ENCODE measurements around the gene RIN3.

RIN3 gene, protein sequence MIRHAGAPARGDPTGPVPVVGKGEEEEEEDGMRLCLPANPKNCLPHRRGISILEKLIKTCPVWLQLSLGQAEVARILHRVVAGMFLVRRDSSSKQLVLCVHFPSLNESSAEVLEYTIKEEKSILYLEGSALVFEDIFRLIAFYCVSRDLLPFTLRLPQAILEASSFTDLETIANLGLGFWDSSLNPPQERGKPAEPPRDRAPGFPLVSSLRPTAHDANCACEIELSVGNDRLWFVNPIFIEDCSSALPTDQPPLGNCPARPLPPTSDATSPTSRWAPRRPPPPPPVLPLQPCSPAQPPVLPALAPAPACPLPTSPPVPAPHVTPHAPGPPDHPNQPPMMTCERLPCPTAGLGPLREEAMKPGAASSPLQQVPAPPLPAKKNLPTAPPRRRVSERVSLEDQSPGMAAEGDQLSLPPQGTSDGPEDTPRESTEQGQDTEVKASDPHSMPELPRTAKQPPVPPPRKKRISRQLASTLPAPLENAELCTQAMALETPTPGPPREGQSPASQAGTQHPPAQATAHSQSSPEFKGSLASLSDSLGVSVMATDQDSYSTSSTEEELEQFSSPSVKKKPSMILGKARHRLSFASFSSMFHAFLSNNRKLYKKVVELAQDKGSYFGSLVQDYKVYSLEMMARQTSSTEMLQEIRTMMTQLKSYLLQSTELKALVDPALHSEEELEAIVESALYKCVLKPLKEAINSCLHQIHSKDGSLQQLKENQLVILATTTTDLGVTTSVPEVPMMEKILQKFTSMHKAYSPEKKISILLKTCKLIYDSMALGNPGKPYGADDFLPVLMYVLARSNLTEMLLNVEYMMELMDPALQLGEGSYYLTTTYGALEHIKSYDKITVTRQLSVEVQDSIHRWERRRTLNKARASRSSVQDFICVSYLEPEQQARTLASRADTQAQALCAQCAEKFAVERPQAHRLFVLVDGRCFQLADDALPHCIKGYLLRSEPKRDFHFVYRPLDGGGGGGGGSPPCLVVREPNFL

DNA sequence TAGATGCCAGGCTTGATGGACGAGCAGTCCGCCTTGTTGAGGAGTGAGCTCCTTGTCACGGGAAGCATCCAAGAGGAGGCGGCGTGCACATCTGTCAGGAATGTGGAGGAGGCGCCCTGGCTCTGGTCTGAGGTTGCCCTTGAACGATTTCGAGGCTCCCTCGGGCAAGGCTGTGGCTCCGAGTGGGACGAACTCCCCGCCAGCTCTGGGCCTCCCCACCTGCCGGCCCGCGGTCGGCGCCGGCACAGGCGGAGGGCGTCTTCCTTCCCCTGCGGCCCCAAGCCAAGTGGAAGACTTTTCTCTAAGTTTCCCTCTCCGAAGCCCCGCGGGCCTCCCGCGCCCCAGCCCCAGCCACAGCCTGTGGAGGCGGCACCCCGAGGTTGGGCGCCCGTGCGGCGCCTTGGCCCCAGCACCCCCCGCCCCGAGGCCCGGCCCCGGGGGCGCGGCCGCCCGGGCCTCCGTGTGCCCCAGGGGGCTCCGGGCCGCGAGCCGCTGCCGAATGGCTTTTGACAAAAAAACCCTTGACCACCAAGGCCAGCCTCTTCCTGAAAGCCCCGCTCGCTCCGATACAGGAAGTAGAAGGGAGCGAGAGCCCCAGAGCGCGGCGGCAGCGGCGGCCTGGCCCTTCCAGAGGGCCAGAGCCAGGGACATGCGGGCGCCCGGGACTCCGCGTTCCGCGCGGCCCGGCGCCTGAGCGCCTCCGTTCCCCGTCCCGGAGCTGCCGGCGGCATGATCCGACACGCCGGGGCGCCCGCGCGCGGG is at the start of gene RIN3:
TSS of gene RIN3 (plus strand) at position 578 of the 762 bp plus-strand sequence. CDS start at position 730, 152 bp downstream.
- no peak for DNase-seq

DNA sequence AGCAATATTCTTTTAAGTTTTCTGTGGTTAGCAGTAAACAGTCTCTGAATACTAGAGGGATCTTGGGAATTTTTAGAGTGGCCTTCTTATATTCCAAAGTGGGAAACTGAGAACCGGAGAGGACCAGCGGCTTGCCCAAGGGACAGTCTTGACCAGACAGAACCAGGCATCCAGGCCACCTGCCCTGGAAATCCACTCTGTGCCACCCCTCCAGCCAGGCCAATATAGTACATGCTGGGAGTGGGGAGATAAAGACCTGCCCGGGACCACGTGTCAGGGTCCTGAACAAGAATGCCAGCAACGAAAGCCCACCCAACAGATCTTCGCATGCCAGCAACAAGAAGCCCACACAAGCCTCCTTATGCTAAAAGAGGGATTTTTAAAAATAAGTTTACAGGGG is 49.4 kb upstream of the RIN3 start:
- DNase-seq, result no peak

DNA sequence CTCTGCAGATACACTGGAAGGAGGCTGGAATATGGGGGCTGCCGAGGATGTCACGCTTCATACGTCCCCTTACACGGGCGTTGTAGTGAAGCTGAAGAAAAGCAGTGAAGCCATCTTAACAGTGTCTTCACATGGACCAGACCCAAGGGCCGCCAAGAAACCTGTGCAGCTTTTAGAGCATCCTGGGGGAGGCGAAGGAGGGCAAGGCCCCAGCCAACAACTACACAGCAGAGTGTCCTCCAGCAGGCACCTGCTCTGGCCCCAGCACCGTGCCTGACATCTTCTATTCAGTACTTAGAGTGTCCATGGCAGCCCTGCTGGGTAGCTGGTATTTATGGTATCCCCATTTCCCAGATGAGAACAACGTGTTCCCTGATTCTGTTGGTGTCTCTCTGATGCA is 48.9 kb upstream of the RIN3 start:
- no peak for DNase-seq

DNA sequence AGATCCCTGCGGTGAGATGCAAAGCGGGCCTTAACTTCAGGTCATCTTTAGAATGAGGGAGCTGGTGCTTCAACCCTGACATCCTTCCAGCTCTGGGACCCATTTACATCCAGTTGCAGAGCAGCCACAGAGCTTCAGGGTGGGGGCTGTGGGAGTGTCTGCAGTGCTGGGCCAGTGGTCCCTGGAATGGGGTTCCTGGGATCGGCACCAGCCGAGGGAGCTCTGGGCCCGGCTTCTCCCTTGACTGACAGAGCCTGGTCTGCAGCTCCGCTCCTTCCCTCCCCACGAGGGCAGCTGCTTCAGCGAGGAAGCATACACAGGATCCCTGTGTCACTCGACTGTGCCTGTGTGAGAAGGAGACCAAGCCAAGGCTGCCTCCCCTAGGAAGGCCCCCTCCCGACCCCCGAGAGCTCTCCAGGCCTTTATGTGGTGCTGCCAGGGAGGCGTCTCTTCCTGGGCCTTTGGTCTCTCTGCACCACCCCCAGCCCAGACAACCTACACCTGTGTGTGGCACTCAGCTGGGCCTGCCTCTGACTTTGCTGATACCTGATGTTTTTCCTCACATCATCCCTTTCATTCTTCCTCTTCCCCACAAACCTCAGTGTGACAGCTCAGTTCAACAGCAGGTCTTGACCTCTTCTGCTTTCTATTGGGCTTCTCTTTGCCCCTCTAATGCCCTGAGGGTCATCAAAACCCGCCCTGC is 48.1 kb upstream of the RIN3 start:
- no peak for DNase-seq

DNA sequence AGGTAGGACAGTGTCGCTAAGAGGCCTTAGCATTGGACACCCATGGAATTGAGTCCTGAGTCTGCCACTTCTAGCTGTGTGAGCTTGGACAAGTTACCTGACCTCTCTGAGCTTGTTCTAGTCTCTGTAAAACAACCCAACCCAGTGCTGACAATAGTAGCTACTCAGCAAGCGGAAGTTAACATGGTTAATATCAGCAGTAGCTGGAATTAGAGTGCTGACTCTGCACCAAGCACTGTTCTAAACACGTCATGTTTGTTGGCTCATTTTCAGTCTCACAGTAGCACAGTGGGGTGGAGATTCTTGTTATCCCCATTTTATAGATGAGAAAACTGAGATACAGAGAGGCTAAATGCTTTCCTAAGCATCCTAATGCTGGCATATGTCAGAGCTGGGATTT is 47.5 kb upstream of the RIN3 start:
- no peak for DNase-seq

DNA sequence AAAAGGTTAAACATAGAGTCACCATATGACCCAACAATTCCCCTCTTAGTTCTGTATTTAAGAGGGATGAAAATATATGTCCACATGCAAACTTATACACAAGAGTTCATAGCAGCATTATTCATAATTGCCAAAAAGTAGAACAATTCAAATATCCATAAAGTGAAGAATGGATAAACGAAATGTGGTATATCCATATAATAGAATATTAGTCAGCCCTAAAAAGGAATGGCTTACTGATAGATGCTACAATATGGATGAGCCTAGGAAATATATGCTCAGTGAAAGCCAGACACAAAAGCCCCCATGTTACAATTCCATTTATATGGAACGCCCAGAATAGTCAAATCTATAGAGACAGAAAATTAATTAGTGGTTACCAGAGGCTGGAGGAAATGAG is 44.1 kb upstream of the RIN3 start:
- DNase-seq, result no peak

DNA sequence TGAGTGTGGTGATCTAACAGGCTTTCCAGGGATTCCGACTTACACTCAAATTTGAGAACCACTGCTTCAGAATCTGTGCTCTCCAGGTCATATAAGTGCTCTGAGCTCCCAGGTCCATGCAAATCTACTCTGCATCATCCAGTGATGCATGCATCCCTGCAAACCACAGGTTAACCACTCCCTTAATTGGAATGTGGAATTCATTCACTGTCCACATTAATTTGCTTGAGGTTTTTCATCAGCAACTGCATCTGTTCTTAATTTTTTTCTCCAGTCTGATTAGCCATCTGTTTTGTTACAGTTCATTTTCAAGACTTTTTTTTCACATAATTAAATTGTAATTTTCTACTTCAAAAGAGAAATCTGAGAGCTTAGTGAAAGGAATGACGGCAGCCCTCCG is 43.4 kb upstream of the RIN3 start:
- DNase-seq, result no peak

DNA sequence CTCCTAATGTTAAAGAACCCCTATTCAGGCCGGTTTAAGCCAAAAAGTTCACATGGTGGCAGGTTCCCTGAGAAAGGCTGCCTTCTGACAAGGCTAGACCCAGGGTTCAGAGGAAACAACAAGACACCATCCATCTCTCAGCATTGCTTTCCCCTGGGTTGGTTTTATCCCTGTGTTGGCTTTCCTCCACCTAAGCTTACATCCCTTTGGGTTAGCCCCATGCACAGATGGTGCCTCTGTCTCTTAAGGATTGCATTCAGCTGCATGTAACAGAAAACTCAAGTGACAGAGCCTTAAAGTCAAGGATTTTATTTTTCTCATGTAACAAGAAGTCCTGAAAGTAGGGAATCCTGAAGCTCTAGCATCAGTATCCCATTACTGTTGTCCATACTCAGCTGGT is 42.8 kb upstream of the RIN3 start:
- DNase-seq, result no peak

DNA sequence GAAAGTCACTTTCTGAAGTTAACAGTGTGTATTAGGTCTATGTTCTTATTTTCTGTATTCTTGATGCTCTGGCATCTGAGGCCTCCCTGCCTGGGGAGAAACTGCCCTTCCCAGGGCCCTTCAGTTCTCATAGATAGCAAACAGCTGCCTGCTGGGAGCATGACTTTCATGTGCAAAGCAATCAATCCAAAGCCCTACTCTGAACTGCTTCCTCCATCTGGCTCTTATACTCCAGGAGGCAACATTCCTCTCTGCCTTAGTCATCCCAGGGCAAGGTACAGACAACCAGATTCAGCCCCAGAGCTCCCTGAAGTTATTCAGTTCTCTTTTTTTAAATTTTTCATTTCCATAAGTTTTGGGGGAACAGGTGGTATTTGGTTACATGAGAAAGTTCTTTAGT is 41.7 kb upstream of the RIN3 start:
- no peak for DNase-seq

DNA sequence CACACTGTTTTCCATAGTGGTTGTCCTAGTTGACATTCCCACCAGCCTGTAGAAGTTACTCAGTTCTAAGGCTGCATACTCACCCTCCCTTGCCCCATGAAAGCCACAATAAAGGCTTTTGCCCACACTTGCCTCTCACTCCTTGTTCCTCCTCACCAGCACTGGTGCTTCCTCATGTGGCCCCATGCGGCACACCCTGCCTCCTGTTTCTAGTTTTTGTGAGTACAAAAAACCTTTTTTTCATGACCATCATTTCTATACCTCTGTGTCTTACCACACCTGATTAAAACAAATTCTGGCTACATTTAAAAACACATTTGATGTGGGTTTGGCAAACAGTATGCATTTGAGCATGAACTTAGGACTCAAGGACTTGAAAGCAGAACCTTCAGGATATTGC is 40.7 kb upstream of the RIN3 start:
- no peak for DNase-seq

DNA sequence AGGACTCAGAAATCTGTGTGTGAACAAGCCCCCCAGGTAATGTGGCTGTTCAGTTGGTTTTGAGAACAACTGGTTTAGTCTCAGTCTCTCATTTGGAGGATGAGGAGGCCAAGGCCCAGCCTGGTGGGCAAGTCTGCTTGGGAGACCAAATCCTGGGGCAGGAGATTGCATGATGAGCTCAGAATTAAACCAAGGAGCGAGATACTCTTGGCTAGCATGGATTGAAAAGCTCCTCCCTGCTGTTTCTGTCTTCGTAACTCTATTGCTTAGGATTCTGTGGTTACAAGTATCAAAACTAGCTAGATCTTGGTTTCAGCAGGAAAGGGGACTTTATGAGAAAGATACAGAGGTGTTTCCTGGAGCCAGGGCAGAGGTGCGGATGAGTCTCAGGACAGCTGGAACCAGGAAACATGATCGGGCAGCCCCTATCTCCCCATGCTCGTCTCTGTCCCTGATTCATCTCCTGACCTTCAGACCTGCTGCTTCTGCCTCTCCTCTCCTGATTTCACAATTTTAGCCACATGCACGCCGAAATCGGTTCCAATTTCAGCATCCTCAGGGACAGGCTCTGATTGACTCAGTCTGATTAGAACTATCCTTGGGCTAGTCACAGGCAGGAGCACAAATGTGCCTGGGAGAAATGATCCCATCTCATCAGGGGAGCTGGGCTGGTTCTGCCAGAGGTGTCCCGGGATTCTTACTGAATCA is 40.2 kb upstream of the RIN3 start:
- DNase-seq, result no peak

DNA sequence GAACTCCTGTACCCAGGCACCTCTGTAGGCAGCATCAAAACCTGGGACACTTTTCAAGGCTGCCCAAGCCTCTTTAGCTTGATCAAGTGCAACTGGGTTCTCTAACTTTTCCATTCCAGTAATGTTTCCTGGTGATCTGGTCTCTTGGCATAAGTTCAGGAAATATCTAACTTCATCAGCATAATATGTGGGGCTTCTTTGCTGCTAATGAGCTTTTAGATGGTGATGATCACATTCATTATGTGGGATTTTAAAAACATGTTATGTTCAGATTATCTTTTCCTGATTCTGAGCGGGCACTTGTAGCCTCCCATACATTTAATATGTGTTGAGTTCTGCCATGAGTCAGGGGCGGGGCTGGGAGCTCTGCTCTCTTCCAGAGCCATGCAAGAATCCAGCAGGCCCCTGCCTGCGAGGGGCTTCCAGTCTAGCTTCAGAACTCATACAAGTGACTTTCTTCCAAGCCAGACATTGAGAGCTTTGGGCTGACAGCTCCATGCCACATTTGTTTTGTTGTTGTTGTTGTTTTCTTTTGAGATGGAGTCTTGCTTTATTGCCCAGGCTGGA is 39.5 kb upstream of the RIN3 start:
- no peak for DNase-seq

DNA sequence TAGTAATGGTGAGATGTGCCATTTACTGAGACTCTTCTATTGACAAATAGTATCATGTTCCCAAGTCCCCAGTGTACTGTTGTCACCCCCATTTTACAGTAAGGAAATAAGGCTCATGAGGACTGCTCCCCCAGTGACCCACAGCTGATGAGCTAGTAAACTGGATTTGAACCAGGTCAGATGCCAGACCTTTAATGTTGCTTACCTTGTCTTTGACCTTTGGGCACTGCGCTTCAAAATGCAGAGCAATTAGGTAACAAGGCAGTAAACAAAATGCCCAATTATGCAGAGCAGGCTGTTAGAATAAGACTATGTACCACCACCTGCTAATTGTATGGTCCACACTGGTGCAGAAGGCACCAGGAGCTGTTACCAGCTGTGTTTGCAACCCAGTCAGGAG is 38.5 kb upstream of the RIN3 start:
- no peak for DNase-seq

DNA sequence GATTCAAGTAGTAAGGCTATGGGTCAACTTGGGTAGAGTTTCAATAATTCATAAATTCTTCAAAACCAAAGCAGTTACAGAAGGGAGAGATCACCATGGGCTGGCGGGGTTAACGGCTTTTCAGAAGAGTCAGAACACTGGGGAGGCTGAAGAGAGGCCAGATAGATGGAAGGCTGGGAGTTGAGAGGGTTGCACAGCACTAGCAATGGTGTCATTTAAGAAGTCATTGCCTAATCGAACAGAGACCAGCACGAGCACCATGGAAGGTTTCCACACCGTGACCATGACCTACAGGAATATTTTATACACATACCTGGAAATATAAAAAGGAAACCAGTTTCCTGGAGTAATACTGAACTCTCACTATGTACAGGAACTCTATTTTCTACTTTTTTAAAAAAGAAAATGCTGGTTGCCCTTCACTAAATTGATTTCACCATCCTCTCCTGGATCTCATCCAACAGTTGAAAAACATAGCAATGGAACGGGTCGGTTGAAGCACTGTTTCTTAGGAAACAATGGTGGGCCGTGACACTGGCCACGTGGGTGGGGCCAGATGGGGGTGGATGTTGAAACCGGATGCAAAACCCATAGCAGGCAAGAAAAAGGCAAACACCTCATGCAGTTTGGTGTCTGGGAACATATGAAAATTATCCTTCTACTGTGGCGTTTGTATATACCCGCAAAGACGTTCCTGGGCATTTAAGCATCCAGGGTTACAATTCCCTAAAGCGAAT is 38.0 kb upstream of the RIN3 start:
- no peak for DNase-seq

DNA sequence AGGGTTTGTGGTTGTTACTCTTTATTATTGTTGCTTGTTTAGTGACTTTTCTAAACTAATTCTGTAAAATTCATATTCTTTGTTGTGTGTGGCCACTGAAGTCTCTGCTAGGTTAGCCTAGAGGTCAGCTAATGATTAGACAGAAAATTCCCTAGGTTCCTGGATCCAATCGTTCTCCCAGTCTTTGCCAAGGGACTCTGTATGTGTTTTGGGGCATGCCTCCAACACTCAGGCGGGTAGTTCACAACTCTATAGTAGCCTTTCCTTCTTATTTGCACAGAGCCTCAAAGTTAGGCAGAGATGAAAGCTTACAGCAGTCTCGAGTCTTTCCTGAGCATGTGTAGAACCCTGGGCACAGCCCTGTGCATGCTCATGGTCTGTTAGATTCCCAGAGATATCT is 32.7 kb upstream of the RIN3 start:
- no peak for DNase-seq

DNA sequence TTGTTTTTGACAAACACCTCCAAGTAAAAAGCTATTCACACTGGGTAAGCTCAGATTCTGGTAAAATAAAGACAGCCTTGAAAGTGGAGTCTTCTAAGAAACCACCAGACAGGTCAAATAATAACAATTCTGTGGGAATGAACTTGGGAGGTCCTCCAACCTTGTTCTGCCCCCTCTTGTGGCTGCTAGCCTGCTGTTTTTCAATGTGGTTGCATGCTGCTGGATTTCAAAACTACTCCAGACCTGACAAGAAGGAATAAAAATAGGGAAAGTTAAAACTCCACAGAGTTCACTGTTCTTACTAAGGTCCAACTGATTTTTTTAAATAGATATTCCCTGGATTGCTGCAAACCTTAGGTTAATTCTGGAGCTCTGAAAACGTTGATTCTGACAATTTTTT is 32.2 kb upstream of the RIN3 start:
- DNase-seq, result no peak

DNA sequence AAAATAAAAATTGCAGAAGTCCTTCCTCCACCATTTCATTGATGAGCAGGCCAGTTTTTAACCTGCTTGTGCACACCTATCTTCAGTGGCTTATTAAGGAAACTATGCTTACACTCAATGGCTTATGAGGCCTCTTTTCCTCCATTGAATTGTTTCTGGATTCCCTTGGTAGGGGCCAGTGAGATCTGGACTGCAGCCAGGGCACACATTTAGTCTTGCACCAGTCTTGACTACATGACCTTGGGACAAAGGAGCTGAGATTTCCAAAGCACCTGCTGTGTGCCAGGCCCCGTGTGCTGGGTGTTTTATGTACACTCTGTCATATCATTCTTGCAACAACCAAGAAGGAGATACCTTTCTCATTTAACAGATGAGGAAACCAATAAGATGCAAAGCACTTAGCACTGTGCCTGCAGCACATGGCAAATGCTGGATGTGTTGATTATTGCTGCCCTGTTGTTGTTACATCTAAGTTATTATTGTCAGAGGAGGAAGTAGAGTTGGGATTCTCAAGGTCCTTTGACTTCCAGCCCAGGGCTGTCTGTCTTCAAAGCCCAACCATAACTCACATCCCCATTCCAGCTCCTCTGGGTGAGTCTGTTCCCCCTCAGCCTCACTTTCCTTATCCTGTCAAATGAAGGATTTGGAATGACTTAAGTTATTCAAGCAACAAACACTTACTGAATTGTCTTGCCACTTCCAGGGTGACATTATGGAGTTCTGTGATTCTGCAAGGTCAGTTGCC is 31.6 kb upstream of the RIN3 start:
- DNase-seq, result no peak

DNA sequence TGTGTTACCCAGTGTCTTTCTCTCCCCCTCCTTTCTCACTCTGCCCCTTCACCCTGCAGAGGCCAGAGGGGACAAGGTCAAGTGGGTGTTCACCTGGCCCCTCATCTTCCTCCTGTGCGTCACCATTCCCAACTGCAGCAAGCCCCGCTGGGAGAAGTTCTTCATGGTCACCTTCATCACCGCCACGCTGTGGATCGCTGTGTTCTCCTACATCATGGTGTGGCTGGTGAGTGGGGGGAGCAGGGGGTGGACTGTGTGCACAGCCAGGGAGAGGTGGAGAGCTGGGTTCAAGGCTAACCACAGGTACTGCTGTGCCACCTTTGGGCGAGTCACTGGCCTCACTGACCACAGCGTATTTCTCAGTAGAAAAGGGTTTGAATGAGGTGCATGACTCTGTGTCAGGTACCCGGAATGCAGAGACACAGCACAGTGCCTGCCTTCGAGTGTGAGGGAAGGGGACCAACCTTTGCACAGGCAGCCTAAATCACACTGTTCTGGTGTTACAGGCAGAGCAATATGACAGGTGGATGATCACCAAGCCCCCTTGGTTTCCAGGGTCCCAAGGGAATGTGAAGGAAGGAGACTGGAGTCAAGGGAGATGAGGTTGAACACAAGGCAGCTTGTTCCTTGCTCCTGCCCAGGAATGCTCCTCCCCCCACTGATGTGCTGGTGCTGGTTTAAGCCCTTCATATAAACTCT is 30.8 kb upstream of the RIN3 start:
- no peak for DNase-seq

DNA sequence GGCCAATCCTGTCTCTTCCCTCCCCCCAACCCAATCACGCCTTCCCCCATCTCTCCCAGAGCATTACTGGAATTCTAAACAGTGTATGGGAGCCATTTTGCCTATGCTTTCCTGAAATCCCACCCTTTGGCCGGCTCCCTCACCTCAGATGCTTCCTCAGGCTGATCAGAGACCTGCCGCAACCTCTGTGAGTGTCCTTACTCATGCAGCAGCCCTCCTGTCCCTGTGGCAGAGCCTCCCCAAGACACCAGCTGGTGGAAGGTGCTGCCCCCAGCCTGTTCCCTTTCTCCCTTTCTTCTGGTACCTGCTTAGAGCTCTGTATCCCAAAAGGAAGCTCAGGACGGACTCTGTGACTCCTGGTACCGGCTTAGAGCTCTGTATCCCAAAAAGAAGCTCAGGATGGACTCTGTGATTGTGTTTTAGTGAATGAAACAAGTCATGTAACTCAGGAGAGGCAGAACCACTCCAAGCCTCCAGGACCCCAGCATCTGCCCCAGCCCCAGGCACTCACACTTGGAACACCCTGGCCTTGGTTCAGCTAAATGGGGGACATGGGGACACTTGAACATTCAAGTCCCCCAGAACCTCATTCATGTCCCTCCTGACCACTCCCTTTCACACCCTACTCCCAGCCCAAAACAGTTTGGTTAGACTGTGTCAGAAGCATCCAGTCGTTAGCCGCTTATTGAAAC is 29.3 kb upstream of the RIN3 start:
- DNase-seq, result no peak
